ENCODE data around the gene DZIP1L.
A peak's percentile ranks its signal among the peaks of the same experiment; 100 is the strongest.
"Not testable (repeated sequence)": the region's sequence is repeated elsewhere in the genome, so short reads cannot be mapped to it uniquely, and the experiment has no call there.

The DZIP1L gene

GRCh38 chr3:138114988-138115971 is at the start of gene DZIP1L:
Gene DZIP1L, minus strand, starts transcription at chr3:138115608. Its CDS starts 11,637 bp downstream, at chr3:138103971.
- DNase-seq = peak; percentile 90
- in situ Hi-C loops (cut with HindIII; ENCODE audit: low pct_ligation_motif_present, low pct_unique_long_range_greater_than_20kb, low sequenced_read_pairs) = no loop called here

GRCh38 chr3:138165061-138165460 is 49.7 kb upstream of the DZIP1L start:
- in situ Hi-C loops (cut with HindIII; ENCODE audit: low pct_ligation_motif_present, low pct_unique_long_range_greater_than_20kb, low sequenced_read_pairs) = no loop called here

GRCh38 chr3:138157743-138158142 is 42.3 kb upstream of the DZIP1L start:
- no peak for DNase-seq
- in situ Hi-C loops (cut with HindIII; ENCODE audit: low pct_ligation_motif_present, low pct_unique_long_range_greater_than_20kb, low sequenced_read_pairs) = no loop called here

More at GRCh38 chr3:138165061-138165460, 49.7 kb upstream of the DZIP1L start:
- DNase-seq = no peak

- in situ Hi-C loops (cut with HindIII; ENCODE audit: low pct_ligation_motif_present, low pct_unique_long_range_greater_than_20kb, low sequenced_read_pairs) = no loop called here
- no peak for DNase-seq
Observed at GRCh38 chr3:138154534-138154933, 39.1 kb upstream of the DZIP1L start.

GRCh38 chr3:138148503-138148902 is 33.1 kb upstream of the DZIP1L start:
- no peak for DNase-seq

GRCh38 chr3:138142181-138142580 is 26.8 kb upstream of the DZIP1L start:
- DNase-seq; in situ Hi-C loops (cut with HindIII; ENCODE audit: low pct_ligation_motif_present, low pct_unique_long_range_greater_than_20kb, low sequenced_read_pairs): not testable (repeated sequence)

More at GRCh38 chr3:138148503-138148902, 33.1 kb upstream of the DZIP1L start:
- in situ Hi-C loops (cut with HindIII; ENCODE audit: low pct_ligation_motif_present, low pct_unique_long_range_greater_than_20kb, low sequenced_read_pairs) = no loop called here

GRCh38 chr3:138140940-138141339 is 25.5 kb upstream of the DZIP1L start:
- DNase-seq = no peak
- in situ Hi-C loops (cut with HindIII; ENCODE audit: low pct_ligation_motif_present, low pct_unique_long_range_greater_than_20kb, low sequenced_read_pairs) = no loop called here

GRCh38 chr3:138139691-138140090 is 24.3 kb upstream of the DZIP1L start:
- in situ Hi-C loops (cut with HindIII; ENCODE audit: low pct_ligation_motif_present, low pct_unique_long_range_greater_than_20kb, low sequenced_read_pairs) = no loop called here
- no peak for DNase-seq

- in situ Hi-C loops (cut with HindIII; ENCODE audit: low pct_ligation_motif_present, low pct_unique_long_range_greater_than_20kb, low sequenced_read_pairs) = no loop called here
- DNase-seq = no peak
Observed at GRCh38 chr3:138137861-138138260, 22.5 kb upstream of the DZIP1L start.

- in situ Hi-C loops (cut with HindIII; ENCODE audit: low pct_ligation_motif_present, low pct_unique_long_range_greater_than_20kb, low sequenced_read_pairs) = no loop called here
Observed at GRCh38 chr3:138136201-138136600, 20.8 kb upstream of the DZIP1L start.

GRCh38 chr3:138135833-138136194 is 20.4 kb upstream of the DZIP1L start:
- in situ Hi-C loops (cut with HindIII; ENCODE audit: low pct_ligation_motif_present, low pct_unique_long_range_greater_than_20kb, low sequenced_read_pairs) = no loop called here
- no peak for DNase-seq

More at GRCh38 chr3:138136201-138136600, 20.8 kb upstream of the DZIP1L start:
- DNase-seq = no peak

GRCh38 chr3:138135146-138135832 is 19.9 kb upstream of the DZIP1L start:
- in situ Hi-C loops (cut with HindIII; ENCODE audit: low pct_ligation_motif_present, low pct_unique_long_range_greater_than_20kb, low sequenced_read_pairs) = no loop called here
- DNase-seq = no peak

GRCh38 chr3:138132239-138132638 is 16.8 kb upstream of the DZIP1L start, which contains the start of gene A4GNT:
Gene A4GNT, minus strand, starts transcription at chr3:138132390. Its CDS starts 1,134 bp downstream, at chr3:138131256.
- peak; percentile 3 for DNase-seq
- in situ Hi-C loops (cut with HindIII; ENCODE audit: low pct_ligation_motif_present, low pct_unique_long_range_greater_than_20kb, low sequenced_read_pairs) = no loop called here

- in situ Hi-C loops (cut with HindIII; ENCODE audit: low pct_ligation_motif_present, low pct_unique_long_range_greater_than_20kb, low sequenced_read_pairs) = no loop called here
- no peak for DNase-seq
Observed at GRCh38 chr3:138127636-138128365, 12.4 kb upstream of the DZIP1L start.

GRCh38 chr3:138125548-138126221 is 10.3 kb upstream of the DZIP1L start:
- DNase-seq = no peak
- in situ Hi-C loops (cut with HindIII; ENCODE audit: low pct_ligation_motif_present, low pct_unique_long_range_greater_than_20kb, low sequenced_read_pairs) = no loop called here

- DNase-seq = no peak
- in situ Hi-C loops (cut with HindIII; ENCODE audit: low pct_ligation_motif_present, low pct_unique_long_range_greater_than_20kb, low sequenced_read_pairs) = no loop called here
Observed at GRCh38 chr3:138124706-138125355, 9.4 kb upstream of the DZIP1L start.

GRCh38 chr3:138124188-138124587 is 8.8 kb upstream of the DZIP1L start:
- DNase-seq = no peak
- in situ Hi-C loops (cut with HindIII; ENCODE audit: low pct_ligation_motif_present, low pct_unique_long_range_greater_than_20kb, low sequenced_read_pairs) = no loop called here

GRCh38 chr3:138119423-138119766 is 4.0 kb upstream of the DZIP1L start:
- in situ Hi-C loops (cut with HindIII; ENCODE audit: low pct_ligation_motif_present, low pct_unique_long_range_greater_than_20kb, low sequenced_read_pairs) = no loop called here
- no peak for DNase-seq
